ENCODE results near the gene PIEZO2. TPM values are rescaled to one million over a fixed set of nuclear protein-coding genes. Genes with fewer than 3 reads are reported as not detected.

PIEZO2 gene
- total and polyA plus RNA-seq, 10 donors = 0.42 to 13.0 (median 8.0) TPM

DNA sequence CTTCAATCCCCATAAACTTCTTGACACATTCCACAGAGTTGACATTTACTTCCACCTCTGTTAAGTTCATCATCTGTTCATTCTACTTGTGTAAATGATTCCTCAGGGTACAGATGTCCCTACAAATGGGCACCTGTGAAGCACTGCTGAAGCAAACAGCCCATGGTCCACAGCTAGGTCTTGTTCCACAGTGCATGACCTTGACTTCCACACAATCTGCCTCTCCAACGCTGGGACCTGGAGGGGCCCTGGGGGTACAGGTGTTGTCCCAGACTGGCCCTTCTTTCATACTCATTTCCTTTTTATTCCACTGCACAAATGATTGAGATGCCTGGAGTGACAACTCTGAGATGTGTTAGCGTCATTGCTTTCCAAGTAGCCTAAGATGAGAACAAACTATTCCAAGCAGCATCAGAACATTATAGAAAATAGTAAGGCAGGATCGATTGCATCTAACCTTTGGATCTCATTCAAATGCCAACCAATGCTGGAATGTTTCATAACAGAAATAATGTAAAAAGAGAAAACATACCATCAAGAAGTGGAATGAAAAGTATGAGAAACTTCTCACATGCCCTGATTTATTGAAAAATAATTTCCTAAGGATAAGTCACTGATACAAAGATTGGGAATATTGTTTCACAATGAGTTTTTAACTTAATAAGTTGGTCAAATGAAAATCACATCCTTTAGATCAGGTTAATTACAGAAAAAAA, 31.2 kb downstream of the PIEZO2 start:
- intact Hi-C loops (cut with DNase I; ENCODE audit: low total_unique reads) = no loop called here
- H3K27me3 ChIP-seq (replicated peaks in 1 of 7) = no peaks in the 10 kb centered on the region
- WGBS, 5 donors = 53 to 76% (median 70%) methylated on average over 3 of the region's 3 CpGs
- H3K27ac ChIP-seq = no peak overlapping the region
- no peaks in the 10 kb centered on the region for H3K4me1 ChIP-seq
- TF ChIP-seq POLR2AphosphoS5 (IDR thresholded peaks at IDR 0.05) = no peak
- no peak for TF ChIP-seq POLR2A (IDR thresholded peaks at IDR 0.05)
- TF ChIP-seq, protein P1, sequence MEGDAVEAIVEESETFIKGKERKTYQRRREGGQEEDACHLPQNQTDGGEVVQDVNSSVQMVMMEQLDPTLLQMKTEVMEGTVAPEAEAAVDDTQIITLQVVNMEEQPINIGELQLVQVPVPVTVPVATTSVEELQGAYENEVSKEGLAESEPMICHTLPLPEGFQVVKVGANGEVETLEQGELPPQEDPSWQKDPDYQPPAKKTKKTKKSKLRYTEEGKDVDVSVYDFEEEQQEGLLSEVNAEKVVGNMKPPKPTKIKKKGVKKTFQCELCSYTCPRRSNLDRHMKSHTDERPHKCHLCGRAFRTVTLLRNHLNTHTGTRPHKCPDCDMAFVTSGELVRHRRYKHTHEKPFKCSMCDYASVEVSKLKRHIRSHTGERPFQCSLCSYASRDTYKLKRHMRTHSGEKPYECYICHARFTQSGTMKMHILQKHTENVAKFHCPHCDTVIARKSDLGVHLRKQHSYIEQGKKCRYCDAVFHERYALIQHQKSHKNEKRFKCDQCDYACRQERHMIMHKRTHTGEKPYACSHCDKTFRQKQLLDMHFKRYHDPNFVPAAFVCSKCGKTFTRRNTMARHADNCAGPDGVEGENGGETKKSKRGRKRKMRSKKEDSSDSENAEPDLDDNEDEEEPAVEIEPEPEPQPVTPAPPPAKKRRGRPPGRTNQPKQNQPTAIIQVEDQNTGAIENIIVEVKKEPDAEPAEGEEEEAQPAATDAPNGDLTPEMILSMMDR (IDR thresholded peaks at IDR 0.05 in 8 of 11, conservative IDR thresholded peaks at IDR 0.05 in 3 of 11) = no peak
- no peaks in the 10 kb centered on the region for H3K9me3 ChIP-seq
- no peaks in the 10 kb centered on the region for H3K36me3 ChIP-seq
- no peak overlapping the region for H3K4me3 ChIP-seq
- no peak for DNase-seq

DNA sequence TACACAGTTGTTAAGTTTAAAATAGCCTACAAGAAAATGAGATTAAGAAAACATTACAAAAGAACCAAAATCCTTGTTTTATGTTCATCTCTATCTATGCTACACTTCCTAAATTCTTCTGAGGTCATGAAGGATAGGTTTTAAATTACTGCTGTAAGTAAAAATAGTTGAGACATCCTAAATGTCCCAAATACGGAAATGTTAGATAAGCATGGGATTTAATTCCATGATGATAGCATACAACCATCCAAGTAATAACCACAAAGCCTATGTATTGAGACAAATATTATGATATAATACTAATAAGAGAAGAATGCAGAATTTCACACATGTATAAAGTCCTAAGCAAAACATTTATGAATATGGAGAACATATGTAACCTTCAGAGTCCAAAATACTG, 34.1 kb downstream of the PIEZO2 start:
- Histone ChIP-seq H3K4me1 (no peaks in the 10 kb centered on the region), H3K27ac (no peak overlapping the region), H3K9me3 (no peaks in the 10 kb centered on the region), H3K27me3 (replicated peaks in 1 of 7) (no peaks in the 10 kb centered on the region), H3K36me3 (no peaks in the 10 kb centered on the region), H3K4me3 (no peak overlapping the region)
- intact Hi-C loops (cut with DNase I; ENCODE audit: low total_unique reads) = no loop called here
- TF ChIP-seq POLR2A (IDR thresholded peaks at IDR 0.05) (no peak), POLR2AphosphoS5 (IDR thresholded peaks at IDR 0.05) (no peak)
- TF ChIP-seq, protein P1 (IDR thresholded peaks at IDR 0.05 in 8 of 11, conservative IDR thresholded peaks at IDR 0.05 in 3 of 11) = no peak
- no peak for DNase-seq
- WGBS, 5 donors = 77 to 93% (median 85%) methylated on average over 1 of the region's 1 CpG

DNA sequence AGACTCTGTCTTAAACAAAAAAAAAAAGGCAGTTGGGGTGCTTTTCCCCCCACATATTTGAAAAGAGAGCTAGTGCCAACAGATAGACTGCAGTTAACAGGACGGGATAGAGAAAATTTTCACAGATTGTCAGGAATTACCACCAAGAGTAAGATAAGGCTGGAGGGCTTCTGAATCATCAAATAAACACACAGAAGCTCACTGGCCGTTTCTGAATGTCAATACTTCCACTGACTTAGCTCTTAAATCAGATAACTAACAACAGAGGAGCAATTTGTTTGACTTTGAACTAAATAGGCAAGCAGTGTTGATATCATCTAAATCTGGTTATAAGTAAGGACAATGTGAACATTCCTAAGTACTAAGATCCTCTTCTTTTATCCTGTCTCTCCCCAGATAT, 34.7 kb downstream of the PIEZO2 start:
- no peak for DNase-seq
- intact Hi-C loops (cut with DNase I; ENCODE audit: low total_unique reads) = no loop called here
- Histone ChIP-seq H3K27me3 (replicated peaks in 1 of 7) (no peaks in the 10 kb centered on the region), H3K4me3 (no peak overlapping the region), H3K4me1 (no peaks in the 10 kb centered on the region), H3K36me3 (no peaks in the 10 kb centered on the region), H3K27ac (no peak overlapping the region), H3K9me3 (no peaks in the 10 kb centered on the region)
- 69 to 86% (median 71%) methylated on average over 2 of the region's 2 CpGs for WGBS, 5 donors
- no peak for TF ChIP-seq POLR2AphosphoS5 (IDR thresholded peaks at IDR 0.05)
- TF ChIP-seq, protein P1 (IDR thresholded peaks at IDR 0.05 in 8 of 11, conservative IDR thresholded peaks at IDR 0.05 in 3 of 11) = no peak
- TF ChIP-seq POLR2A (IDR thresholded peaks at IDR 0.05) = no peak

DNA sequence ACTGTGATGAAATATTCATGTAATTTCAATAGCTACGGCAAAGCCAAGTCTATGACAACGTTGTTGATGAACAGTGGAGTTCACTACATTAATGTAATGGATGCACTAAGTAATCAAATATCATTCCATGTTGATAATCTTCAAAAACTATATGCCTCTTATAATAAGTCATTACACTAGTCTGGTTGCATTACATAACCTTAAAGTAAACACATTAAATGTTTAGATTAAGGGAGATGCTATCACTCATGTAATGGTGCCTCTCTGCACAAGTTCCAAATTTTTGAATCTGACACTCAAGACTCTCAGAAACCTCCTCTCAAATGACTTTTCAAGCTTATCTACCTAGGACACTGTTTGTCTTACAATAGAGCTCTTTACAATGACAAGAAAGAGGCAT, 35.4 kb downstream of the PIEZO2 start:
- WGBS, 5 donors = 85 to 95% (median 89%) methylated on average over 2 of the region's 2 CpGs
- H3K36me3 ChIP-seq = no peaks in the 10 kb centered on the region
- no peaks in the 10 kb centered on the region for H3K9me3 ChIP-seq
- H3K4me3 ChIP-seq = no peak overlapping the region
- H3K4me1 ChIP-seq = no peaks in the 10 kb centered on the region
- intact Hi-C loops (cut with DNase I; ENCODE audit: low total_unique reads) = no loop called here
- H3K27ac ChIP-seq = no peak overlapping the region
- DNase-seq = no peak
- H3K27me3 ChIP-seq (replicated peaks in 1 of 7) = no peaks in the 10 kb centered on the region
- TF ChIP-seq, protein P1 (IDR thresholded peaks at IDR 0.05 in 8 of 11, conservative IDR thresholded peaks at IDR 0.05 in 3 of 11) = no peak
- TF ChIP-seq POLR2A (IDR thresholded peaks at IDR 0.05) = no peak
- TF ChIP-seq POLR2AphosphoS5 (IDR thresholded peaks at IDR 0.05) = no peak

Measured in spleen (tissue), 11 donors.